ENCODE data around the gene PADI4. TPM values are rescaled to one million over a fixed set of nuclear protein-coding genes. Genes with fewer than 3 reads are reported as not detected.

PADI4 gene
- total and polyA plus RNA-seq, 4 experiments from 2014 or later = 0.08 to 0.14 TPM; not detected in 2

- no peak overlapping the region for H3K27ac Mint-ChIP-seq
- ChIA-PET CTCF (ENCODE audit: partially characterized antibody) (no interaction called here), POLR2A (ENCODE audit: partially characterized antibody) (no interaction called here)
- peaks cover 2 to 10% of the 10 kb centered on the region in 2 donors for H3K27me3 Mint-ChIP-seq
- H3K9me3 Mint-ChIP-seq = peaks cover 0 to 2% (median 0%) of the 10 kb centered on the region in 8 donors
- Histone ChIP-seq H3K36me3 (ENCODE audit: insufficient read depth, low read length) (no peaks in the 10 kb centered on the region), H3K4me1 (ENCODE audit: insufficient read depth, low read length) (no peaks in the 10 kb centered on the region), H3K27me3 (ENCODE audit: insufficient read depth, low read length) (peaks cover 6% of the 10 kb centered on the region), H3K4me3 (ENCODE audit: low read length in 2 of 2) (no peak overlapping the region), H3K27ac (ENCODE audit: low read depth, low read length) (no peak overlapping the region), H3K9me3 (ENCODE audit: control insufficient read depth in 1 of 2, low read length in 2 of 2) (no peaks in the 10 kb centered on the region)
- H3K4me3 Mint-ChIP-seq = no peak overlapping the region
- intact Hi-C loops (cut with micrococcal nuclease) = no loop called here
- no peaks in the 10 kb centered on the region for H3K36me3 Mint-ChIP-seq
- DNase-seq = no peak
- H3K4me1 Mint-ChIP-seq = no peaks in the 10 kb centered on the region
Measured at GRCh38 chr1:17372955-17373354, 65.0 kb downstream of the PADI4 start.

- H3K9me3 ChIP-seq (ENCODE audit: control insufficient read depth in 1 of 2, low read length in 2 of 2) = no peaks in the 10 kb centered on the region
Measured at GRCh38 chr1:17375651-17376050, 67.7 kb downstream of the PADI4 start.

GRCh38 chr1:17377325-17377953 is 69.4 kb downstream of the PADI4 start:
- Histone ChIP-seq H3K4me1 (ENCODE audit: insufficient read depth, low read length) (no peaks in the 10 kb centered on the region), H3K36me3 (ENCODE audit: insufficient read depth, low read length) (no peaks in the 10 kb centered on the region), H3K4me3 (ENCODE audit: low read length in 2 of 2) (no peak overlapping the region), H3K27ac (ENCODE audit: low read depth, low read length) (no peak overlapping the region), H3K27me3 (ENCODE audit: insufficient read depth, low read length) (no peaks in the 10 kb centered on the region), H3K9me3 (ENCODE audit: control insufficient read depth in 1 of 2, low read length in 2 of 2) (no peaks in the 10 kb centered on the region)
- H3K4me3 Mint-ChIP-seq = no peak overlapping the region
- intact Hi-C loops (cut with micrococcal nuclease) = no loop called here
- no peak overlapping the region for H3K27ac Mint-ChIP-seq
- H3K9me3 Mint-ChIP-seq = peaks cover 0 to 2% (median 0%) of the 10 kb centered on the region in 8 donors
- no peaks in the 10 kb centered on the region for H3K36me3 Mint-ChIP-seq
- H3K4me1 Mint-ChIP-seq = no peaks in the 10 kb centered on the region
- no peak for DNase-seq
- peaks cover 6 to 8% of the 10 kb centered on the region in 2 donors for H3K27me3 Mint-ChIP-seq
- ChIA-PET CTCF (ENCODE audit: partially characterized antibody) (no interaction called here), POLR2A (ENCODE audit: partially characterized antibody) (no interaction called here)

More at GRCh38 chr1:17375651-17376050, 67.7 kb downstream of the PADI4 start:
- H3K4me1 Mint-ChIP-seq = no peaks in the 10 kb centered on the region
- peaks cover 0 to 2% (median 0%) of the 10 kb centered on the region in 8 donors for H3K9me3 Mint-ChIP-seq
- no peak for DNase-seq
- H3K27ac Mint-ChIP-seq = no peak overlapping the region
- Histone ChIP-seq H3K36me3 (ENCODE audit: insufficient read depth, low read length) (no peaks in the 10 kb centered on the region), H3K4me3 (ENCODE audit: low read length in 2 of 2) (no peak overlapping the region), H3K27me3 (ENCODE audit: insufficient read depth, low read length) (peaks cover under 1% of the 10 kb centered on the region), H3K4me1 (ENCODE audit: insufficient read depth, low read length) (no peaks in the 10 kb centered on the region), H3K27ac (ENCODE audit: low read depth, low read length) (no peak overlapping the region)
- no peak overlapping the region for H3K4me3 Mint-ChIP-seq
- ChIA-PET CTCF (ENCODE audit: partially characterized antibody) (no interaction called here), POLR2A (ENCODE audit: partially characterized antibody) (no interaction called here)
- H3K27me3 Mint-ChIP-seq = peaks cover 6 to 8% of the 10 kb centered on the region in 2 donors
- H3K36me3 Mint-ChIP-seq = no peaks in the 10 kb centered on the region
- intact Hi-C loops (cut with micrococcal nuclease) = no loop called here

GRCh38 chr1:17381161-17381560 is 73.2 kb downstream of the PADI4 start:
- intact Hi-C loops (cut with micrococcal nuclease) = no loop called here
- H3K27ac ChIP-seq (ENCODE audit: low read depth, low read length) = no peak overlapping the region
- no peaks in the 10 kb centered on the region for H3K27me3 ChIP-seq (ENCODE audit: insufficient read depth, low read length)
- Mint-ChIP-seq H3K36me3 (no peaks in the 10 kb centered on the region), H3K9me3 (peaks cover 0 to under 1% (median 0%) of the 10 kb centered on the region in 8 donors), H3K27me3 (peaks cover 4 to 6% of the 10 kb centered on the region in 2 donors), H3K4me1 (peaks cover 0 to 1% (median 0%) of the 10 kb centered on the region in 4 donors), H3K4me3 (no peak overlapping the region), H3K27ac (no peak overlapping the region)
- DNase-seq = no peak
- POLR2A ChIA-PET (ENCODE audit: partially characterized antibody) = no interaction called here
- no peaks in the 10 kb centered on the region for H3K36me3 ChIP-seq (ENCODE audit: insufficient read depth, low read length)
- CTCF ChIA-PET (ENCODE audit: partially characterized antibody) = no interaction called here
- no peak overlapping the region for H3K4me3 ChIP-seq (ENCODE audit: low read length in 2 of 2)
- H3K4me1 ChIP-seq (ENCODE audit: insufficient read depth, low read length) = no peaks in the 10 kb centered on the region
- H3K9me3 ChIP-seq (ENCODE audit: control insufficient read depth in 1 of 2, low read length in 2 of 2) = no peaks in the 10 kb centered on the region

- DNase-seq = no peak
- H3K36me3 ChIP-seq (ENCODE audit: insufficient read depth, low read length) = no peaks in the 10 kb centered on the region
- H3K4me3 Mint-ChIP-seq = no peak overlapping the region
- H3K27me3 Mint-ChIP-seq = peaks cover 1 to 3% of the 10 kb centered on the region in 2 donors
- no peak overlapping the region for H3K27ac Mint-ChIP-seq
- no peaks in the 10 kb centered on the region for H3K9me3 ChIP-seq (ENCODE audit: control insufficient read depth in 1 of 2, low read length in 2 of 2)
- no peak overlapping the region for H3K27ac ChIP-seq (ENCODE audit: low read depth, low read length)
- no peaks in the 10 kb centered on the region for H3K27me3 ChIP-seq (ENCODE audit: insufficient read depth, low read length)
- ChIA-PET CTCF (ENCODE audit: partially characterized antibody) (interaction anchor here (0.7 kb wide), 1 partner anchor 13 kb away, joined by 3 read pairs; no protein-coding TSS in a partner anchor), POLR2A (ENCODE audit: partially characterized antibody) (no interaction called here)
- no peak overlapping the region for H3K4me3 ChIP-seq (ENCODE audit: low read length in 2 of 2)
- intact Hi-C loops (cut with micrococcal nuclease) = no loop called here
- H3K4me1 ChIP-seq (ENCODE audit: insufficient read depth, low read length) = no peaks in the 10 kb centered on the region
- no peaks in the 10 kb centered on the region for H3K9me3 Mint-ChIP-seq
- H3K4me1 Mint-ChIP-seq = peaks cover 0 to 5% (median 1%) of the 10 kb centered on the region in 4 donors
- H3K36me3 Mint-ChIP-seq = no peaks in the 10 kb centered on the region
Measured at GRCh38 chr1:17392199-17392740, 84.3 kb downstream of the PADI4 start.

GRCh38 chr1:17393230-17393629 is 85.2 kb downstream of the PADI4 start:
- H3K27me3 Mint-ChIP-seq = peaks cover 1 to 3% of the 10 kb centered on the region in 2 donors

GRCh38 chr1:17397910-17398695 is 90.1 kb downstream of the PADI4 start:
- no peak for DNase-seq
- Mint-ChIP-seq H3K9me3 (no peaks in the 10 kb centered on the region), H3K36me3 (no peaks in the 10 kb centered on the region), H3K4me1 (peaks cover 0 to 2% (median under 1%) of the 10 kb centered on the region in 4 donors), H3K4me3 (no peak overlapping the region), H3K27ac (no peak overlapping the region), H3K27me3 (no peaks in the 10 kb centered on the region)
- ChIA-PET POLR2A (ENCODE audit: partially characterized antibody) (no interaction called here), CTCF (ENCODE audit: partially characterized antibody) (interaction anchor here (1.2 kb wide), 1 partner anchor 9 kb away, joined by 3 read pairs; no protein-coding TSS in a partner anchor)
- Histone ChIP-seq H3K36me3 (ENCODE audit: insufficient read depth, low read length) (no peaks in the 10 kb centered on the region), H3K27ac (ENCODE audit: low read depth, low read length) (no peak overlapping the region), H3K9me3 (ENCODE audit: control insufficient read depth in 1 of 2, low read length in 2 of 2) (no peaks in the 10 kb centered on the region), H3K4me3 (ENCODE audit: low read length in 2 of 2) (no peak overlapping the region), H3K27me3 (ENCODE audit: insufficient read depth, low read length) (no peaks in the 10 kb centered on the region), H3K4me1 (ENCODE audit: insufficient read depth, low read length) (no peaks in the 10 kb centered on the region)
- intact Hi-C loops (cut with micrococcal nuclease) = no loop called here

More at GRCh38 chr1:17393230-17393629, 85.2 kb downstream of the PADI4 start:
- no peaks in the 10 kb centered on the region for H3K4me1 ChIP-seq (ENCODE audit: insufficient read depth, low read length)
- H3K27ac Mint-ChIP-seq = peak overlapping the region in 1 of 7 donors; percentile 29
- intact Hi-C loops (cut with micrococcal nuclease) = no loop called here
- H3K36me3 Mint-ChIP-seq = no peaks in the 10 kb centered on the region
- no peak overlapping the region for H3K4me3 Mint-ChIP-seq
- no peaks in the 10 kb centered on the region for H3K9me3 ChIP-seq (ENCODE audit: control insufficient read depth in 1 of 2, low read length in 2 of 2)
- H3K4me1 Mint-ChIP-seq = peaks cover 0 to 5% (median 1%) of the 10 kb centered on the region in 4 donors
- no peaks in the 10 kb centered on the region for H3K9me3 Mint-ChIP-seq
- H3K27me3 ChIP-seq (ENCODE audit: insufficient read depth, low read length) = no peaks in the 10 kb centered on the region
- no peak overlapping the region for H3K4me3 ChIP-seq (ENCODE audit: low read length in 2 of 2)
- no peak for DNase-seq
- no peak overlapping the region for H3K27ac ChIP-seq (ENCODE audit: low read depth, low read length)
- no peaks in the 10 kb centered on the region for H3K36me3 ChIP-seq (ENCODE audit: insufficient read depth, low read length)
- ChIA-PET CTCF (ENCODE audit: partially characterized antibody) (no interaction called here), POLR2A (ENCODE audit: partially characterized antibody) (no interaction called here)
